G401.6 (cell line): Measurements from ENCODE around the gene SLC25A28.

Source experiments
- FAIRE-seq: peaks from 2 replicates; lab custom pipeline; 2012; peaks lifted over from hg19 to GRCh38; lab: Jason Lieb, UNC

SLC25A28 gene, protein sequence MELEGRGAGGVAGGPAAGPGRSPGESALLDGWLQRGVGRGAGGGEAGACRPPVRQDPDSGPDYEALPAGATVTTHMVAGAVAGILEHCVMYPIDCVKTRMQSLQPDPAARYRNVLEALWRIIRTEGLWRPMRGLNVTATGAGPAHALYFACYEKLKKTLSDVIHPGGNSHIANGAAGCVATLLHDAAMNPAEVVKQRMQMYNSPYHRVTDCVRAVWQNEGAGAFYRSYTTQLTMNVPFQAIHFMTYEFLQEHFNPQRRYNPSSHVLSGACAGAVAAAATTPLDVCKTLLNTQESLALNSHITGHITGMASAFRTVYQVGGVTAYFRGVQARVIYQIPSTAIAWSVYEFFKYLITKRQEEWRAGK

DNA sequence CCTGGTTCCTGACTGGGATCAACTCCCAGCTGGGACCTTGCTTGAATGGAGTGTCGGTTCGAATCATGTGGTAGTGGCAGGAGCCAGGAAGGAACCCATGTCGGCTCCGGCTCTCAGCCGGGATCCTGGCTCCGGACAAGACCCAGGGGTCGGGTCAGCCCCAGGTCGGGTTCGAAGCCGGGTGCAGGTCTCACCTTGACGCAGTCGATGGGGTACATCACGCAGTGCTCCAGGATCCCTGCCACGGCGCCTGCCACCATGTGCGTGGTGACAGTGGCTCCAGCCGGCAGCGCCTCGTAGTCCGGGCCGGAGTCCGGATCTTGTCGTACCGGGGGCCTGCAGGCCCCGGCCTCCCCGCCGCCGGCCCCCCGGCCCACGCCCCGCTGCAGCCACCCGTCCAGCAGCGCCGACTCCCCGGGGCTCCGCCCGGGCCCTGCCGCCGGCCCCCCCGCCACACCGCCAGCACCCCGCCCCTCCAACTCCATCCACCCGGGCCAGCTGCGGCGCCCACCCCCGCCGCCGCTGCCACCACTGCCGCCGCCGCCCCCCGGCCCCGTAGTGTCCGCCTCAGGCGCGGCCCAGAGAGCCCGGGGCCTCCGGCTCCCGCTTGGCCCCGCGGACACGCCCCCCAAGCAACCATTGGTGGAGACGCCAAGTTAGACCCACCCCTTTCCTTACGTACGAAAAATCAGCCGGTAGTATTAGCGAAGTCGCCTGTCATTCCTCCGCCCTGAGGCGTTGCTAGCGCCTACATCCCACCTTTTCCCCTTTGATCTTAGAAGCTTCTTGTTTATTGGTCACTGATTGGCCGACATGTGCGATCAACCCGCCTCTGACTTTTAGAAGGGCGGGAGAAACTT is at the start of gene SLC25A28:
TSS of gene SLC25A28 (minus strand) at position 589 of the 860 bp plus-strand sequence. CDS start at position 485, 104 bp downstream.
- FAIRE-seq = peak; percentile 100

DNA sequence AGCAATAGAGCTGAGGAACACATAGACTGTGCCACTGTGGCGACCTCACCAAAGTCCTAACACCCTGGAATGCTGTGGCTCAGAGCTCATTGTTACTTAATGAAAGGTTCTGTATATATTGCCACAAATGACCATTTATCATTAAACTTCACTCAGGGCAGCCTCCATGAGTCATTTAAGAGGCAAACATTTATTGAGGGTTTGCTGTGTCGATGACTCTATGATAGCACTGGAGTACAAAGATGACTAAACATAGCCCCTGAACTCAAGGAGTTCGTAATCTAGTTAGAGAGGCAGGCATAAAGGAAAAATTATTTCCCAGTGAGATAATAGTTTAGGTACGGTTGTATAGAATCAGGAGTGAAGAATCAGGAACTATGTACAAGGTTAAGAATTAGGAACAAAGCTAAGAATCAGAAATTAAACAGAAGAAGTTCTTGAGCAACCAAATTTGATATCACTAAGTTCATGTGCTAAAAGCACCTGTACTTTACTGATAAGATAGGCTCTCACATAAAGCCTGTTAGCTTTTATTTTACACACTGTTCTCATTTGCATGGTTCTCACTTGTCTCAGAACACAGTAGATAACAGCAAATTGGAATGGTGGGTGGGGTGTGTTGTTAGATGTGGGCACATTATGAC is 47.0 kb upstream of the SLC25A28 start:
- FAIRE-seq = no peak

DNA sequence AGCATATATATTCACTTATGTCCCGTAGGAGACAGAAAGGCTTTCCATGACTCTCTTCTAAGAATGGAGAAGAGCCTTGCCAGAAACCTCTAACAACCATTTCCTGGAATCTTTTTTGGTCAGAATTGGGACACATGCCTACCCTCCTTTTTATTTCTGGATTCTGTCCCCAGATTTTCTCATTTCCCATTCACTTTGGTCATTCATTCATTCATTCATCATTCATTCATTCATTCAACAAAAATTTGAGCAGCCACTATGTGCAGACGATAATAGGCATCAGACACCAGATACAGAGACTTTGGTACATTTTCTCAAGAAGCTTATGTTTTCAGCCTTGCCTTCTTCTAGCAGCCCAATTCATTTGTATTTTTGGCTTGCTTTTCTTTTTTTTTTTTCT is 45.1 kb upstream of the SLC25A28 start:
- no peak for FAIRE-seq

DNA sequence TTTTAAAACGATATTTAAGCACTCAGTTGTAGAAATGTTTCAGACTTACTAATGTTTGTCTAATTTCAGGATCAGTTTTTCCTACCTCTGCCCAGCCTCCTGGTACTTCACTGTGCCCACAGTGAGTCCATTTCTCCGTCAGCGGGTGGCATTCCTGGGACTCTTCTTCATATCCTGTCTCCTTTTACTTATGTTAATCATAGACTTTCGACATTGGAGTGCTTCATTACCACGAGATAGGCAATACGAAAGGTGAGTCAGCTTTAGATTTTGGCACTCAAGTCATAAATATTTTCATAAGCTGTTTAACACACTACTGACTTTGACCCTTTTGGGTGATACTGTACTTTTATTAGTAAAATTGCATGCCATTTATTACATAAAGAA is 41.1 kb upstream of the SLC25A28 start:
- FAIRE-seq = no peak

DNA sequence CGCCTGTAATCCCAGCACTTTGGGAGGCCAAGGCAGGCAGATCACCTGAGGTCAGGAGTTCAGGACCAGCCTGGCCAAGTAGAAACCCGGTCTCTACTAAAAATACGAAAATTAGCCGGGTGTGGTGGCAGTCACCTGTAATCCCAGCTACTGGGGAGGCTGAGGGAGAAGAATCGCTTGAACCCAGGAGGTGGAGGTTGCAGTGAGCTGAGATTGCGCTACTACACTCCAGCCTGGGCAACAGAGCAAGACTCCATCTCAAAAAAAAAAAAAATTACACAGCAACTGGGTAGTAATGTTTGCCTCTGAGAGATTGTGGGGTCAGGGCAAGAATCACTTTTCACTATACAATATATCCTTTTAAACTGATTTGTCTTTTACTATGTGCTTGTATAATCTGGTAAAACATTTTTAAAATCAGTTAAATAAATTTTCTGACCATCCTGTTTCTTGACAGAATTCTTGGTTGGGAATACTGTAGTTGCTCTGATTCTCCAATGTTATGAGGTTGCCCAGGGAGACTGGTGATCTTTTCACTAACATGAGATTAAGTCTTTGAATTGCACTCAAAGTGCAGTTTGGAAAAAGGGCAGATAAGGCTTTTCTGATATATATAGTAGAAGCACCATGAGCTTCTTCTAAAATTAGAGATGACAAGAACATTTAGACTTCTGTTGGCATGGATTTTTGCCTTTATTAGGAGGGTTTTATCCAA is 40.6 kb upstream of the SLC25A28 start:
- no peak for FAIRE-seq

DNA sequence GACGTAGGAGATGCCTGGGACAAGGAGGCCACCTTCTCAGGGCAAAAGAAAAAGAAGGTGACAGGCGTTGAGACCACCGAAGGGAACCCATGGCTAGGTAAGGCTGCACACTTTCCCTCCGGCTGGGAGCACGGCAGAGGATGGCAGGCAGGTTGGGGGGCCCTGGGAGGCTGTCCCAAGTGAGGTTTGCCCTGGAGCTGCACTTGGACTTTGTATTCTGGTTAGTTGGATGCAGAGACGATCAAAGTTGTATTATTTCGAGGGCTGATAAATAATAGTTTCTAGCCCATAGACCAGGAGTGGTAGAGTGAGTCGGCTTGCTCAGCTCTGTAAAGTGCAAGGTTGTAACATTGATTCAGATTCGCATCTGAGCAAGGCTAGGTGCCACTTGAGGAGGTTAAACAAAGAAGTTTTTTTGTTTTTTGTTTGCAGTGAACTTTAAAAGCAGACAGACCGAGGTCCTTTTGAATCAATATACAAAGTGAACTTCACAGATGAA is 39.7 kb upstream of the SLC25A28 start:
- FAIRE-seq = no peak

DNA sequence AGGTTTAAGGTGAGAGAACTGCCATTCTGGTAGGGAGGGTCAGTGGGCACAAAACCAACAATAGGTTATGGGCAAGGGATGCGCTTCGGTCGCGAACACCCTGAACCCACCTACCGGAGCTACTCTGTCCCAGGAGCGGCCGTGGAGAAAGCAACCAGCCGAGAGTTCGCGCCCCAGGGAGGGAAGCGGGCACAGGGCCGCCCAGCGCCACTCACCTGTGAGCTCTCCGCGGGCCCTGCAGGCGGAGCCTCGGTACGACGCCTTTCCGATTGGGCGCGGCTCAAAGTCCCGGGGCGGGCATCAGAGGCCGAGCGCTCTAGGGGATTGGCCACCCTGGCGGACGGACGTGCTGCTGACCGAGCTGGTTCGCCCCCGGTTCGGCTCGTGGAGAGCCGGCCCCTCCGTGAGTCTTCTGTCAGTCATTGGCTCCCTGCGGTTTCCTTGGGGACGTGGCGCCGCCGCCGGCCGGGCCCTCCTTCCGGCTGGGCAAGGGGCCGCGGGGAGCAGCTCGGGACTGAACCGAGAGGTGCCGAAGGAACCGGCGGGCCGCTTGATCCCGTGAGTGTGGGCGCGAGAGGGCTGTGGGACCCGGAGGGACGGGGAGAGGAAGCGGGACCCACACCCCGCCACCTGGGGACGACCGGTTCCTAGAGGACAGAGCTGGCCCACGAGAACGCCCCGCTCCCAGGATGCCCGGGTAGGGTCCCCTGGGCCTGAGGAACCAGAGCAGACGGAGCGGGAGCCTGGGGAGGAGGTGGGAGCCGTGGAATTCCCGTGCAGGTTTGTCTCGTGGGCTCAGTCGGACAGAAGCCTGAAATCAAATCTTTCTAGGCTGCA is 39.0 kb upstream of the SLC25A28 start, which contains the start of gene ENTPD7:
TSS of gene ENTPD7 (plus strand) at position 479 of the 837 bp plus-strand sequence. CDS start 448 bp downstream, outside the sequence.
- FAIRE-seq = peak; percentile 97

DNA sequence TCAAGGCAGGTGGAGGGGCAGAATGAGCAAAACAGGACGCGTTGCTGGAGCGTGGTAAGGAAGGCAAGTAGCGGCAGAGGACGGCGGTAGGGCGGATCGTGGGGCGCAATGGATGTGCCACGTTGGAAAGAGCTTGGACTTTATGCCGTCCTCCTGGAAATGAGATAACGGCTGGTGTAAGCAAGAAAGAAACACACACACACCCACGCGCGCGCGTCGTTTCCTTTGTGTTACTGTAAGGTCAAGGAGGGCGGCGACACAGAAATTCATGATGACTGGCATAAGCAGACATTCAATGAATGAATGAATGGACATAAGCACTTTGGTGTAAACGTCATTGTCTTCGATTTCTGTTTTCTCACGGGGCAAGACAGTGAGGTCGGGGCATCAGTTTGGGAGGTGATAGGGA is 38.4 kb upstream of the SLC25A28 start:
- no peak for FAIRE-seq

DNA sequence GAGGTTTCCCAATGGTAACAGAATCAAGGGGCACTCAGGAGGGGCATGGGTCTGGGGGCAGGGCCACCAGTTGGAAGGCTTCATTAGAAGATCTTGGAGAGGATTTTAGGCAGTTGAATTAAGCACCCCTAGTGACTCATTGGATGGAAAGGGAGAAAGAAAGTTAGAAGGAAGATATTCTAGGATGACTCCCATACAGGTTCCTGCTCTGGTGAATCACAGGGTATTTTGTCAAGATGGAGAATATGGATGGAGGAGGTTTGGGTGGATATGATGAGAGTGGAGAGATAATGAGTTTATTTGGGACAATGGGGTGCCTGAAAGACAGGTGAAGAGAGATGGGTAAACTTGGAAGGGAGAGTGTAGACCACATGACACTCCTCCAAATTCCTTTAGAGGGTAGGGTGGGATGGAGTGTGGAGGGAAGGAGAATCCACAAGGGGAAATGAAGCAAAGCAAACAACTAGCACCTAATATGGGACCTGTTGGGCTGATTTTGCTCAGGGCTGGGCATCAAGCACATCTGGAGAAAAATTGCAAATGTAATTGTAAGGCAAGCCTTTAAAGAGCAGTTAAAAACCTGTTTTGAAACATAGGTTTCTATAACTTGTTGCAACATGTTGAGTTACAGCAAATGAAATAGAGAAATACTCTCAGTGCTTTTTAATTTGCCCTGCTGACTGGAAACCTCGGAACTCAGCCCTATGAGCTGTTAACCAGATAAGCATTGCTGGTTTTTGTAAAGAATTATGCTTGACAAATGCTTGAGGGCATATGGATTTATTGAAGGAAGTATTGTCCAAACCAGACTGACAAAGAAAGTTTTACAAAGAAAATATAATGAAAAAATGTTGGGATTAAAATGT is 36.2 kb upstream of the SLC25A28 start:
- no peak for FAIRE-seq

DNA sequence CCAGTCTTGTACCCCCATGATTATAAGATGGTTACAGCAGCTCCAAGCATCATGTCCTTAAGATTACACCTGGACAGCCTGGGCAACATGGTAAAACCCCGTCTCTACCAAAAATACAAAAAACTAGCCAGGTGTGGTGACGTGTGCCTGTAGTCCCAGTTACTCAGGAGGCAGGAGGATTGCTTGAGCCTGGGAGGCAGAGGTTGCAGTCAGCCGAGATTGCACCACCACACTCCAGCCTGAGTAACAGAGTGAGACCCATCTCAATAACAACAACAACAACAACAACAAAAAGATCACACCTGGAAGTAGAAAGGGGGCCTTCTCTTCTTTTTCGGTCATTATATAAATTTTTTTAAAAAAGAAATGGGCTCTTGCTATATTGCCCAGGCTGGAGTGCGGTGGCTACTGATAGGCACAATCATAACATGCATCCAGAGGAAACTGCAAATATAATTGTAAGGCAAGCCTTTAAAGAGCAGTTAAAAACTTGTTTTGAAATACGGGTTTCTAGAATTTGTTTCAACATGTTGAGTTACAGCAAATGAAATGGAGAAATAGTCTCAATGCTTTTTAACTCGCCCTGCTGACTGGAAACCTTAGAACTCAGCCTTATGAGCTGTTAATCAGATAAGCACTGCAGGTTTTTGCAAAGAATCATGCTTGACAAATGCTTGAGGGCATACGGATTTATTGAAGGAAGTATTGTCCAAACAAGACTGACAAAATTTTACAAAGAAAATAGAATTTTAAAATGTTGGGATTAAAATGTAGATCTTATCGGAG is 34.3 kb upstream of the SLC25A28 start:
- FAIRE-seq = no peak

DNA sequence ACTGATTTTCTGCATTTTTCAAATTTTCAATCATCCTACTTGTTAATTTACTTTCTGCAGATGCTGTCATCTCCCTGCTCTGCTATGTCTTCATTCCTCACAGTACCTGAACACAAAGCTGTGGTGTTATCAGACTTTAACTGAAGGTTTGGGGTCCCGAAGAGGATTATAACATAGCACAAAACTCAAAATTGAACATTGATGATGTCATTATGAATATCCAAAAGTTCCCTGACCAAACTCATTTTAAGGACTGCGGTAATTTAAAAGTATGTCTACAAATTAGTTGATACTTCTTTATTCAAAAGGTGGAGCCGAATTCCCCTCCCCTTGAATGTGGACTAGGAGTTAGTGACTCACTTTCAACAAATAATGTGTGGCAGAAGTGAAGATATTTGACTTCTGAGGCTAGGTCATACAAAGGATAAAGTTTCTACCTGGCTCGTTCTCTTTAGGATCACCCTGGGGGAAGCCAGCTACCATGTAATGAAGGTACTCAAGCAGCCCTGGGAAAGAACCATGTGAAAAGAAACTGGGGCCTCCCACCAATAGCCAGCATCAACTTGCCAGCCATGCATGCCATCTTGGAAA is 32.7 kb upstream of the SLC25A28 start:
- no peak for FAIRE-seq

DNA sequence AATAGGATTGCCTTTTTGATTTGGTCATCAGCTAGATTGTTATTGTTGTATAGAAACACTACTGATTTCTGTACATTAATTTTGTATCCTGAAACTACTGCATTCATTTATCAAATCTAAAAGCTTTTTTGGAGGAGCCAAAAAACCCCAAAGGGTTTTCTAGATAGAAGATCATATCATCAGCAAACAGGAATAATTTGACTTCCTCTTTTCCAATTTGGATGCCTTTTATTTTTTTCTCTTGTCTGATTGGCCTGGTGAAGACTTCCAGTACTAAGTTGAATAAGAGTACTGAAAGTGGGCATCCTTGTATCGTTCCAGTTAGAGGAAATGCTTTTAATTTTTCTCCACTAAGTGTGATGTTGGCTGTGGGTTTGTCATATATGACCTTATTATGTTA is 28.5 kb upstream of the SLC25A28 start:
- FAIRE-seq = no peak

DNA sequence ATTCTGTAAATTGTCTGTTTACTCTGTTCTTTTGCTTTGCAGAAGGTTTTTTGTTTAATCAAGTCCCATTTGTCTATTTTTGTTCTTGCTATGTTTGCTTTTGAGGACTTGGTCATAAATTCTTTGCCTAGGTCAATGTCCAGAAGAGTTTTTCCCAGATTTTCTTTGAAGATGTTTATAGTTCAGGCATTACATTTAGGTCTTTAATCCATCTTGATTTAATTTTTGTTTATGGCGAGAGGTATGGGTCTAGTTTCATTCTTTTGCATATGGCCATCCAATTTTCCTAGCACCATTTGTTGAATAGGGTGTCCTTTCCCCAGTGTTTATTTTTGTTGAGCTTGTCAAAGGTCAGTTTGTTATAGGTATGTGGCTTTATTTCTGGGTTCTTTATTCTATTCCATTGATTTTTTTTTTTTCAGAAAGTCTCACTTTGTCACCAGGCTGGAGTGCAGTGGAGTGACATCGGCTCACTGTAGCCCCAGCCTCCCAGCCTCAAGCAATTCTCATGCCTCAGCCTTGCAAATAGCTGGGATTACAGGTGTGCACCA is 27.4 kb upstream of the SLC25A28 start:
- FAIRE-seq = no peak

DNA sequence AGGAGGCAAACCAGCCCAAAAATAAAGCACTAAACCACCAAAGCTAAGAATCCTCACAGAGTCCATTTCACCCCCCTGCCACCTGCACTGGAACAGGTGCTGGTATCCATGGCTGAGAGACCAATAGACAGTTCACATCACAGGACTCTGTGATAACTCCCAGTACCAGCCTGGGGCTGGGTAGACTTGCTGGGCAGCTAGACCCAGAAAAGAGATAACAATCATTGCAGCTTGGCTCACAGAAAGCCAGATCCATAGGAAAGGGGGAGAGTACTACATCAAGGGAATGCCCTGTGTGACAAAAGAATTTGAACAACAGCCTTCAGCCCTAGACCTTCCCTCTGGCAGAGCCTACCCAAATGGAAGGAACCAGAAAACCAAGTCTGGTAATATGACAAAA is 13.6 kb upstream of the SLC25A28 start:
- FAIRE-seq = no peak

DNA sequence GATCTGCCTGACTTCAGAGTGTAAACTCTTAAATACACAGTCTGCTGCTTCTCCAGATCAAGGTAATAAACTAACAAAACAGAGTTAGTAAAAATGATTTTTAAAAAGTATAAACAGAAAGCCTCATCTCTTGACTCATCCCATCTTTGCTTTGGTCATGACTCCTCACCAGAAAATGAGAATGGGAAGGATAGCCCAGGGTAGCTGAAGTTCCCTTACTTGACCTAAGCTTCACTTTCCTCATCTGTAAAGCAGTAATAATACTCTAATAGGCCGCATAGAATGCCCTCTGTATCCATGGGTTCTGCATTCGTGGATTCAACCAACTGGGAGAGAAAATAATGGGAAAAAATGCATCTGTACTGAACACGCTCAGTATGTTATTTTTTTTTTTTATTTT is 11.3 kb upstream of the SLC25A28 start:
- no peak for FAIRE-seq

DNA sequence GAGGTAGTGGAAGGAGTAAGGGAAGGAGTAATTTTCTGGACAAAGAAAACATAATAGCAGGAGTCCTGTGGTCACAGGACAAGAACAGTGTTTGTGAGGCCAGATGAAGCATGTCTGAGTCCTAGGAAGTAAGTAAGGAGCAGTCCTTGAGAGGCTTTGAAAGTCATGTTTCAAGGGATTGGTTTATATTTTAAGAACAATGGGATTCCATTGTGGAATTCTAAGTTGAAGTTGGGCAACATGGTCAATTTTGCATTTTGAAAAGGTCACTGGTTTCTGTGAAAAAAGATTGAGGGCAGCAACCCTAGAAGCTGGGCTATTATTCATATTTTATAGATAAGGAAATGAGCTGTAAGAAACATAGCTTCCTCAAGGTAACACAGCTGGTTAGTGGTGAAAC is 10.8 kb upstream of the SLC25A28 start:
- FAIRE-seq = no peak

DNA sequence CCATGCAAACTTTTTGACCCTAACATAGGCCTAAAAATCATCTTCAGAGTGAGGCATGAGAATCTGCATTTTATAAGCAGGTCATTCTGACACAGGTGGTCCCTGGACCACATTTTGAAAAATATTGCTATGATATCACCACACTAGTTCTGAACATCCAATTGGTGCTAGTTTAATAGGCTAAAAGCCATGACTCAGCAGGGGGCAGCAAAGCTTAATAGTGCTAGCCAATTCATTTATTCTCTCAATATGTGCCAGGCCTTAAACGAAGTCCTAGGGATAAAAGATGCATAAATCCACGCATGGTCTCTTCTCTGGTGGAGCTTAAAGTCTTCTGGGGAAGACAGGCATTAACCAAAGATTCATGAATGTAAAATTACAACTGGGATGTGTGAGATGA is 10.2 kb upstream of the SLC25A28 start:
- FAIRE-seq = no peak

DNA sequence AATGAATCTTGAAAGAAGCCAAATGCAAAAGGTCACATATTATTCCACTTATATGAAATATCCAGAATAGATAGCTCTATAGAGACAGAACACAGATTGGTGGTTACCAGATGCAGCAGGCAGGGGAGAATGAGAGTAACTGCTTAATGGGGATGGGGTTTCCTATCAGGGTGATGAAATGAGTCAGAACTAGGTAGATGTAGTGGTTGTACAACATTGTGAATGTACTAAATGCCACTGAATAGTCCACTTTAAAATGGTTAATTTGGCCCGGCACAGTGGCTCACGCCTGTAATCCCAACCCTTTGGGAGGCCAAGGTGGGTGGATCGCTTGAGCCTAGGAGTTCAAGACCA is 9.4 kb upstream of the SLC25A28 start:
- FAIRE-seq = no peak
